HG02678 (cell line): ENCODE data around the gene PTPRG.

Experiments
- ATAC-seq: cut with Tn5 transposase; IDR thresholded peaks from one replicate; pipeline ENCODE4 v1.9.1; 2021; ENCODE audit warnings: mild to moderate bottlenecking, moderate library complexity; ENCODE audit not compliant: unreplicated experiment

Gene PTPRG

DNA sequence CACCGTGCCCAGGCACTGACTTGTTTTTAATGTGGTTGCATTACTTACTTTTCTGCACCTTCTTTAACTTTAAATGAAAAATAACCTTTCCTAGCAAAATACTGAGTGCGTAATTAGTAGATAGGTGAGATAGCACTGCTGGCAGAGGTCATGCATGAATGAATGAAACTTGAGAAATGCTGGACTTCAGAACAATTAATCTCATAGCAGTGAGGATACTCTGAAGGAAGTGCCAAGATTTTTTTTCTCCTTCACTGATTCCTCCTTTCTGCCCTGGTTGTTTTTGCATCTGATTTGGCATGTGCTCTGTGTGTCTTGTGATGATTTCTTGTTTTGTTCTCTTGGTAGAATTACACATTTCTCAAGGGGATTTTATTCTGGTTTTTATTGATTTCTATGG lies 378.9 kb downstream of the PTPRG start:
- ATAC-seq: no peak

DNA sequence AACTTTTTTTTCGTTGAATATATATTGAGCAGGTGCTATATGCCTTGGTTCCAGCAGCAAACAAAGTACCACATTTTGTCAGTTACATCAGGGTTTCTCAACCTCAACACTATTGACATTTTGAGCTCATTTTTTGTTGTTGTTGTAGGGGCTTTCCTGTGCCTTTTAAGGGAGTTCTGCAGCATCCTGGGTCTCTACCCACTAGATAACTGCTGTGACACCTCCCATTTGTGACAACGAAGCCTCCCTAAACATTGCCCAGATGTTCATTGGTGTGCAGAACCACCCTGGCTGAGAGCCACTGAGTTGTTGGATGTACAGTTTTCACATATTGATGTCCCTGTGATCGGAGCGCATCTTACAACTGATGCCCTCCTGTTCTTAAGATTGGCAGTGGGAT lies 382.6 kb downstream of the PTPRG start:
- no peak for ATAC-seq

DNA sequence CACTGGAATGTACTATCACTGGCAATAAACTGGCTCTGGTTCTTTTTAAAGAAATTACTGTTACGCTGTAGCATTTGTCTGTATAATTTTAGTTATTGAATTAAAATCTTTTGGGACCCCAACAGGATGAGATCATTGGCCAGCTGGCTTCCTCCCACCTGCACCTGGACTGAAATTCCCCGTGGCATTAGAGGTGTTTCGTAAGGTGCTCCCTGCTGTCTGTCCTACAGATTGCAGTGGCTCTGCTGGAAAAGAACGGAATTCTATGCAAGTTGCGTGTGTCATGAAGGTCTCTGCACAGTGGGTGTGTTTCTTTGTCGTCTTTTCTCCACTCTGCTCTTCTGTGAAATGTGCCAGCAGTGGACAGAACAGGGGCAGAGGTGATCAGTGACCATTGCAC lies 383.4 kb downstream of the PTPRG start:
- no peak for ATAC-seq

DNA sequence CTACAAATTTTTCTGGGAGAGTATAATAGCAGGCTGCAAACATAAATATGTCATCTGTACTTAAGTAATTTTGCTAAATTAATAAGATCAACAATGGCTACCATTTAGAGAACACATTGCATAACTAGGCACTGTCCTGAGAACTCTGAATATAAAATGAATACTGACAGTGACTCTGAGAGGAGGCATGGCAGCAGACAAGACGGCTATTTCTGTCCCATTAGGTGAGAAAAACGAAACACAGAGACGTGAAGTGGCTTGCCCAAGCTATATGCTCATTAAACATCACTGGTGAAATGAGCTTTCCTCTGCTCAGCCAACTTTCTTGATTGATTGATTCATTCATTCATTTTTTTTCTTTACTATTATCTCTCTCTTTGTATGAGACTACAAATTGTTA lies 384.3 kb downstream of the PTPRG start:
- ATAC-seq: no peak

DNA sequence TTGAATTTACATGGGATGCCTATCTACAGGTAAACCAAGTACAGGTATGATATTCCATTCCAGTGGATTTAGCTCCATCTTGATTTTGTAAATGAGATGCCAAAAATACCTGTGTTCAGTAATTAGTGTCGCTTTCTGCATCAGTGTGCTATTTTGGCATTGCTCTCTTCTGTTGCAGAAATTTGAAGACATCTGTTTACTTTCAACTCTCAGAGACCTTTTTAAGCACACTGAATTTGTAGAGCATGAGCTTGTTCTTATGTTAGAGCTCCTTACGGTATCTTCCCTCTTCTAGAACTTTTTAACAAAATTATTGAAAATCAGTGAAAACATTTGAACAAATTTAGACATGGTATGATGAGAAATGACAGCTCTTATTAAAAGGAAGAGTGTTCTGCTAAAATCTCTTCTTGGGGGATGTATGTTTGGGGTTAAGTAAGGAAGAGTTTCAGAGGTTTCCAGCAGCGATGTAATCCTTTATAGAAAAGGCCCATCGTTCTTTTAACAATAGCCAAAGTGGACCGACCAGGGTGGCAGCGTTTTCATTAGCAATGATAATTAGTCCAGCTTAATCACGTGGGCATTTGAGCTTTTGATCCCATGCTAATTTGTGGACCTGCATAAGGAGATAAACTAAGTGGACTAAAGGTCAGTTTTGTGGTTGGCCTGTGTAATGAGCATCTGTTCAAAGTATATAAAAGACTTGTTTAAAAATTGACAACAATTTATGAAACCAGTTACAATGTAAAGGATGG lies 385.4 kb downstream of the PTPRG start:
- no peak for ATAC-seq

DNA sequence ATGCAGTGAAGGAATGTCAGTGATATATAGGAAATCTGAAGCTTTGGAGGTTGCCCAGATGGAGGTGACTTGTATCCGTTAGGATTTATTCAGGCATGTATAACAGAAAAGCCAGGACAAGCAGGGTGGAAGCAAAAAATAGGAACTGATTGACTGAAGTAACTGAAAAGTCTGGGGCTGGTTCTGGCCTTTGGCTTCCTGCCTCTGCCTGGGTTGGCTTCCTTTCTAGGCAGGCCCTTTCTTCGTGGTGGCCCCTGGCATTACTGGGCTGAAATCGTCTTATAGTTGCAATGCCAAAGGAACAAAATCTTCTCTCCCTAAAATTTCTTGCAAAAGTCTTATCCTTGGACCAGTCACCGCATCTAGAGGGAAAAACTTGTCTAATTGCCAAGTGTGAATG lies 386.1 kb downstream of the PTPRG start:
- ATAC-seq: no peak

DNA sequence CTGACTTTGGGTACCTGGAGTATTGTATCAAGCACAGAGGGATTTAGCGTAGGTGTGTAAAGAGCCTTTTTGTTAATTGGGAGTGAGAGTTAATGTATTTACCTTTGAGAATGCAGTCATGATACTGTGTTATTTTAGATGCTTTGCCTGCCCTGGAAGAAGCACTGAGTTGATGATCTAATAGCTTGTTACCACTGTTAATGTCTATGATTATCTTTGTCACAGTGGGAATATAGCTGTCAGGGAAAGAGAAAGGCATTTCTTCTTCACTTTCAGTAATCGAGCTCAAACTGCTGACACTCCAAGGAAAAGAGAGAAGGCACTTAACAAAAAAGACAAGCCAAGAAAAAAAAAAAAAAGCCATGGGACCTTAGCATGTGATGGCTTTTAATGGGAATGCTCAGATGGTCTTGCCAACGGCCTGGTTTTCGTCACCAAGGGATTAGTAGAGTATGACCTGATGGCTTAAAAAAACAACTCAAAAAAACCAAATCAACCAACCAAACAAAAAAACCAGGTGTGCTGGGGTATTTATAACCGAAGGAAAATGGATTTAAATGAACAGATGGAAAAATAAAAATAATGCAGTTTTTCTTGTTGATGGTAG lies 387.4 kb downstream of the PTPRG start:
- no peak for ATAC-seq

DNA sequence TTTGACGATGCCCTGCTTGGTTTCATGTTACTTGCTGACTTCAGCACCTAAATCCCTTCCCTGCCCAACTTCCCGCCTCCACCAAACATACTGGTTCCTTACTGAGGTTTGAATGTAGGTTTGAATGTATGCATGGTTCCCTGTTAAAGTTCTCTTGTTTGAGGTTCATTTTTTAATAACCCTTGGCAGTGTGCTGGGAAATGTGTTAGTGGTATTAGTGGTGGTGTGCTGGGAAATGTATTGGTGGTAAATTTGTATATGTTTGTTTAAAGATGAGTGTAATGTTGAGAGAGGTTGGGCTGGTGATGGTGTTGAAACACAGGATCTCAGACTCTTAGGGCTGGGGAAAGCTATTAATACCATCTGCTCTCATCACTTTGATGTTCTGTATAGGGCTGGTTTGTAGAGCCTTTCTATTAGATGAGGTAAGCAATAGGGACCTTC lies 392.7 kb downstream of the PTPRG start:
- ATAC-seq: no peak

DNA sequence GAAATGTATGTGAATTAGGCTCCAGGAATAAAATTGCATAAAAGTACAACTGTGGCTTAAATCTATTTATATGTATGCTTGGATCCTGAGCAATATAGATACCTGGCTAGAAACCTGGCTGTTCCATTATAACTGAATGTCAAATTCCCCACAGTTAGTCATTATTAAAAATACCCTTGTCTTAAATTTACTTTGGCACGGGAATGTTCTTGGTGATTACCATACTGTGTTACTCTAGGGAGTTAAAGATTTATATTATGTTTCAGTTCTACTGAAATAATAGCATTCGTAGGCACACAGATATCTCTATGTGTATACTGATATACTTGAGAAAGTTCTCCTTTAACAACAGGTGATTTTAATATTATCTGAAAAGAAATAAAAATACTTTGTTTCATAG lies 394.1 kb downstream of the PTPRG start:
- no peak for ATAC-seq

DNA sequence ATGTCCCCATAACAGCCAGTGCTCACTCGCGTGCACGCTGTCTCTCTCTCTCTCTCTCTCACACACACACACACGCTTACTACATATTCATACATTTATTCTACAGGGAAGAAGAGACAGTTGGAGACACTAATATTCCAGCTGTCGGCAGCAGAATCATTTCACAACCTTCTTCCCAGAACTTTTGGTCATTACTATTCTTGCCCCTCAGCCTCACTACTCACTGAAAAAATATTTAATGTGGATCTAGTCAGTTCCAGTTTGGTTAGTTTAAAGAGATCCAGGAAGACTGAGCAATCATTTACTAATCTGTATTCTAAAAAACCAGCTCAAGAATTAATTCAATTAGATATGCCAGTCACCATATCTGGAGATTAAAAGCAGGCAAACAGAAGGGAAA lies 394.9 kb downstream of the PTPRG start:
- ATAC-seq: no peak

DNA sequence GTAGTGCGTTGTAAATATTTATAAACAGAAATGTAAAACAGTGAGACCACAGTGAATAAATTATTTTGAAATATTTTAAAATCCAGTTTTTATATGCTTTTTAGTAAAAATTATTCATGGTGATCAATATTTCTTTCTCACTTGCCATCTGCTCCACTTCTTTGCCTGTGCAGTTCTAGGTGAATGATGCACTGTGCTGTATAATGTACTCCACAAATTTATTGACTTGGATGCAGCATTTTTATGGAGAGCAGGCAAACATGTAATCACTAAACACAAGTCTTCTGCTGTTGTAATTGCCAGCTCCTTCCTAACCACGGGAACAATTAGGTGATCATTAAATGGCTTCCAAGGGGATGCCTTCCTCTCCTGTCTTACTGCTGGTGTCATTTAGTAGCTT lies 395.9 kb downstream of the PTPRG start:
- ATAC-seq: no peak

DNA sequence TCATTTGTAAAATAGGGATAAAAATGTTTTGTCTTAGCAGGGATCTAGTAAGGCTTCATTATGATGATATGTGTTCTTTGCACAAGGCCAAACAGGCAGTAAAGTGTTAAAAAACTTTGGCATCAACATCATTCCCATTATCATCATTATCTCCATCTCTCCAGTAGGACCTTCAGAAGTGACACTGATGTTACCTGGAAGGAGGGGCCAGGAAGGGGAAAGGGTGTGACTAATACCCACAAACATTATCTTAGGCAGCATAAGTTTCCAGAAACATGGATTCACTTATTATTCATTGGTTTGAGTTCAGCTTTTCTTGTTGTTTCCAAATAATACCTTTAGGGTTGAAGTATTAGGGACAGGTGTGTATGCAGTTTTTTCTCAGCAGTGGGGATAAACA lies 399.6 kb downstream of the PTPRG start:
- no peak for ATAC-seq

DNA sequence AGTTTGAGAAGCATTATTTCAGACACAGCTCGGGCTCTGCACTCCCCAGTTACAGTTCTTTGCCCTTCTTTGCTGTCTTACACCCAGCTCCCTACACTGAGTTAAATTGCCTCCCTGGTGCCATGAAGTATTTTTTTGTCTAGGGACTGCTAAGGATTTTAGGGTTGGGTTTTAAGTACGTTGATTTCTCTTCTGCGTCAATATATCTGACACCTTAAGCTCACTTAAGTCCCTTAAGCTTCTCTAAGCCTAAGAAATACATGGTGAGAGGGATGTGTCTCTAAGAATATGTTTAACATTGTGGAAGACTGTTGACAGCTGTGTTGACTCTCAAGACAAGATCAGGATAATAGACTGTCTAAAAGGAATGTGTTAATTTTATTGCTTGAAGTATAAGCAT lies 400.5 kb downstream of the PTPRG start:
- ATAC-seq: no peak

DNA sequence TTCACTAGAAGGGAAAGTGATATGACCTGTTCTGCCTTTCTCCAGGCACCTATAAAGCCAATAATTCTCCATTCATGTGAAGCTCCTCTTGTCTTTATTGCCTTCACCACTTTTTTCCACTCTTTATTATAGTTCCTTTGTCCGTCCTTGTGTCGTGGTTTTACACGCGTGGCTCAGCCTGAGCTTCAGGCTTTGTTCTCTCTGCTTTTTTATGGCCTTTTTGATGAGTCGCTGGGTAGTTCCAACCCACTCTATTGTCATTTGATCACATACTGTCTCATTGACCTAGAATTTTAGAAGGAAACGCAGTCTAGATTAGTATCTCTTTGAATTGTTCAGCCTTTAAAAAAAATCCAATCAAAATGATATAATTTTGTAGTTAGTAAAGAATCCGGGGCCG lies 403.2 kb downstream of the PTPRG start:
- no peak for ATAC-seq

DNA sequence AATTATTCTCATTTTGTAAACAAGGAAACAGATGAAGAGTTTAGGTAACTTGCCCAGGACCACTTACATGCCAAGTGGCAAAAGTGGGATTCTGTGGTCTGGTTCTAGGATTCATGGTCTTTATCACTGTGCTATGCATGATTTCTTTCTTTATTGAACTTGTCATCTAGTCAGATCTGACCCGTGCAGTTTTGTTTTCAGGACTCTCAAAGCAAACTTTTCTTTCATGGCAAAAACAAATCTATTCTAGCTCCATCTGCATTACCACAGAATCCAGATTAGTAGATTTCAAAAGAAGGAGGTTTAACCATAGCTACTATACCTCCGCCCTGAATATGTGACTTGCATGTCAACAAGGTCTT lies 404.4 kb downstream of the PTPRG start:
- ATAC-seq: no peak

DNA sequence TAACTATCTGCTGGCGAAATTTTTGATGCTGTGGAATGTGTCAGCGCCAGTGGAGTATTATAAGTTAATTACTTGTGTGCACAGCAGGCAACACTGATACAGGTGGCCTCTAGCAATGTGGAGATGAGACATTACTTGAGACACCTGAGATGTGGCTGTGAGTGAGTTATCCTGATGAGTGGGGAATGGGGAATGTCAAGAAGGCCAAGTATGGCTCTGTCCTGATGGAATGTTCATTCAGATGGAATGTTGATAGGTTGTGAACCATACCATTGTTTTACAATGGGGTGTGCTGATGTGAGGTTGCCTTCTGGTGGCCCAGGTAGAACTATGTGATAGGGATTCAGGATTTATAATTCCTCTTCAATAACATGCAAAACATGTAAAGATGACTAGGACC lies 404.8 kb downstream of the PTPRG start:
- ATAC-seq: no peak

DNA sequence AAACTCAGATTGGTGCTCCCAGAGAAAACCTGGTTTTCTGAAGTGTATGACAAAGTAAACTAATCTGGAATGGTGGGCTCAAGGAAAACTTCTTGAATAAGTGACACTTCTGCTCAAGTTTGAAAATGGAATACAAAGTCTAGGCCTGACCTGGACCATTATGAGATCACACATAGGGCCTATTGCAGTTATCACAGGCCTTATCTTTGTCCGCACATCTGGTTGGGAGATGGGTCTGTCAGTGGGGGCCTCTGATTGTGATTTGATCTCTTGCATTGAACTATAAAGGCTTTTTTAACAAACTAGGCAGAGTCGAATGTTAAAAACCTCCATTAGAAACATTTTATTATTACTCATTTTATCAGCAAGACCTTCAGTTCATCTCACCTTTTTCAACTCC lies 405.6 kb downstream of the PTPRG start:
- no peak for ATAC-seq

DNA sequence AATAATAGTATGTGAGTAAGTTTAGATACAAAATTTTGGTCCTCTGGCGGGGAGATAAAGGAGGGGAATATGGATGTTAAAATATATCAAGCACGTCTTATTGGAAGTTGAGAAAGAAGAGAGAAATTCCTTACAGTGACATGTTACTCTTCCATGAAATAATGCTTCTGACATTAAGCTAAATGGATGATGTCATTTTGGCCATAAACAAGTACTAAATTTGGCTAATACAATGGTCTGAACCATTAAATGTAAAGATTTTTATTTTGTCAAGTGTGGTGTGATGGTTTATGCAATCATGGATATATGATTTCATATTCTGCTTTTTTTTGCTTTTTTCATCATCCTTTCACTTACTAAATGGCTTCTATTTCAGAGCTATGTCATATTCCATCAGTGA lies 406.6 kb downstream of the PTPRG start:
- ATAC-seq: no peak

DNA sequence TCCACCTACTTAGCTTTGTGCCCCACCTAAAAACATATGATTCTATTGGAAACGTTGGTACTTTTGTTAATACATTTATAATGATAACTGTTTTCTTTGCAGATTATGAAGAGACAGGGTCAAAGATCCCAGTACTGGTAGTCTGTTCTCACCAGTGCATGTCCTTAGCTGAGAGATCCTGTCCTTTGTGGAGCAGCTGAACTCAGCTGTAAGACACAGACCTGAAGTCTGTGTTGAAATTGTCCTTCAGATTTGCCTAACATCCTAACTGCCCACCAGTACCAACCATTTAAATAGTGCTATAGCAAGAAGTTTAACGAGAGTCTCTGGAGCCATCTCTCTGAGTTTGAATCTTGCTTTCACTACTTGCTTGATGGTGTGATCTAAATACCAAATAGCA lies 413.3 kb downstream of the PTPRG start:
- no peak for ATAC-seq

DNA sequence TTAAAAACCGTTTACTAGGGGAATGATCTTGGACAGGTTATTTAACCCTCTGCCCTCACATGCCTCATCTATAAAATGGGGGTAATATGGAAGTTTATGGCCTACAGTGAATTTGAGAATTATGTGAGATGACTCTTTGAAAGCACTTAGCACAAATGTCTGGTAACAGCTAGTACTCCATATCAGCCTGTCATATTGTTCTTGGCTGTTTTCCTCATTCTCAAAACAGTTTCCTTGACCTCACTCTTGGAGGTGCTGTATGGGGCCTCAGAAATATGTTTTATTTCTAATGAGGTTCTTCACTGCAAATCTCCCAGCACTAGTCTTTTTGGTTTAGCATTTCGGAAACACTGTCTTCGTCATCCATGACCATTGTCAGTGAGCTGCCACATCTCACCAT lies 413.8 kb downstream of the PTPRG start:
- no peak for ATAC-seq

DNA sequence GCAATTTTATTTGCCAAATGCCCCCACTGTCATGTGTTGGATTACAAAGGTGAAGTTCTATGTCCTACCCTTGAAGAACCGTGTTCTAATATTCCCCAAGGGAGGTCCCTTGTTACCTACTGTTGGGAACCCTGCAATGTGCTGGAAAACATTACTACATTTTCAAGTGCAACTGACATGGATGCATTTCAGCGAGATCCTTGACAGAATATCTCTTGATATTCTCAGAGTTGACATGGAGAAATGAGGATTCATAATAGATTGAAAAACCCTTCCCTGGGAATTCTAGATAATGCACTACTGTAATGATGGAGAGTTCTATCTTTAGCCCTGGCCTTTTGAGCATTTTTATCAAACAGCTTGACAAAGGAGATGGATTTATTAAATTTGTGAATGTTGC lies 414.6 kb downstream of the PTPRG start:
- no peak for ATAC-seq

DNA sequence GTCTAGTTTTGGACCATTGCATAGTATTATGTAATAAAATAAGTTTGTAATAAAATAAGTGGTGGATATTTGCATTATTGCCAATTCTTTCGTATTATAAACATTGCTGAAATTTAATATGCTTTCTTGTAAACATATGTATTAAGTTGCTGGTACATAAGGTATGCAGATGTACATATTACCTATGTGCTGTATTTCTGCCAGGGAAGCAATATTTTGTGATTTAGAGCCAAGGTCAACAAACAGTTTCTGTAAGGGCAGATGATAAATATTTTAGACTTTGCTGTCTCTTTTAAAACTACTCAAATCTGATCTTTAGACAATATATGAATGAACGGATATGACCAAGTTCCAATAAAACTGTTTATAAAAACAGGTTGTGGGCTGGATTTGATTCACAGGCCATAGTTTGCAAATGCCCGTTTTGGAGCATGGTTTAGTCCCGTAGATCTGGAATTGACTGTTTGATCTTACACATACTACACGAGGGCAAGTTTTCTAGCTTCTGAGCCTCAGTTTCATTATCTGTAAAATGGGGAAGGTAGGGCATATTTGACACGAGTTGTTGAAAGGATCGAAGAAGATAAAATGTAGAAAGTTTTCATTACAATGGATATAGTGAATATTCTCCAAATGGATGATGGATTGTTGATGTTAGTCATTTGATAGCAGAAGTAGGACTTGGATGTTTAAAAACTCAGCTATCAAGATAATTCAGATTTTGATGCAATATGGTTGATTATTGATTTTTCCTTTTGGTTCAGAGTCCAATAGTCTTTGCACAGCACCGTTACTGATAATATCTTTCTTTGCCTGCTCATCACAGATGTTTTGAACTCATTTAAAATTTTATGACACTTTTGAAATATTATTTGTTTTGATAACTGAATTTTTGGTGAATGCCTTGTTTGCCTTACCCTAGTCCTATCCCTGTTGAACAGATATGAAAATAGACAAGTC lies 417.4 kb downstream of the PTPRG start:
- ATAC-seq: no peak
